Ishikawa (cell line): ENCODE measurements around the gene FHL5.

ENCODE experiments used
- CEBPB ChIP-seq: IDR thresholded peaks from 2 replicates; pipeline ENCODE4 v1.6.1; 2012
- CREB1 ChIP-seq: IDR thresholded peaks from 2 replicates; pipeline ENCODE4 v1.6.1; 2012; ENCODE audit warnings: low read depth
- EGR1 ChIP-seq: IDR thresholded peaks from 2 replicates; pipeline ENCODE4 v1.6.1; 2012
- EP300 ChIP-seq: IDR thresholded peaks from 2 replicates; pipeline ENCODE4 v1.6.1; 2012; ENCODE audit warnings: borderline replicate concordance
- FOXM1 ChIP-seq: IDR thresholded peaks from 2 replicates; pipeline ENCODE4 v1.6.1; 2012; ENCODE audit warnings: low read depth, borderline replicate concordance
- MAX ChIP-seq: IDR thresholded peaks from 2 replicates; pipeline ENCODE4 v1.6.1; 2012
- NFIC ChIP-seq: IDR thresholded peaks from 2 replicates; pipeline ENCODE4 v1.6.1; 2012
- RAD21 ChIP-seq: IDR thresholded peaks from 2 replicates; pipeline ENCODE4 v1.6.1; 2012; ENCODE audit warnings: low read depth
- REST ChIP-seq: IDR thresholded peaks from 2 replicates; pipeline ENCODE4 v1.6.1; 2012; ENCODE audit warnings: low read depth, mild to moderate bottlenecking
- TAF1 ChIP-seq: IDR thresholded peaks from 2 replicates; pipeline ENCODE4 v1.6.1; 2012; ENCODE audit warnings: low read depth, mild to moderate bottlenecking
- TCF12 ChIP-seq: IDR thresholded peaks from 2 replicates; pipeline ENCODE4 v1.6.1; 2012; ENCODE audit warnings: low read depth
- TEAD4 ChIP-seq: IDR thresholded peaks from 2 replicates; pipeline ENCODE4 v1.6.1; 2012
- USF1 ChIP-seq: IDR thresholded peaks from 2 replicates; pipeline ENCODE4 v1.6.1; 2012
- YY1 ChIP-seq: IDR thresholded peaks from 2 replicates; pipeline ENCODE4 v1.6.1; 2012; ENCODE audit warnings: low read depth
- ZBTB7A ChIP-seq: IDR thresholded peaks from 2 replicates; pipeline ENCODE4 v1.6.1; 2012; ENCODE audit warnings: low read depth

The FHL5 gene

GRCh38 chr6:96542702-96543101, 20.2 kb upstream of the FHL5 start:
- TF ChIP-seq RAD21 (peak; percentile 22; the same call in 1 of the 2 replicates), CEBPB (no peak), NFIC (no peak), MAX (no peak)

GRCh38 chr6:96545882-96546281, 17.0 kb upstream of the FHL5 start:
- TF ChIP-seq USF1 (no peak), REST (no peak), ZBTB7A (no peak), RAD21 (no peak), YY1 (no peak), CEBPB (no peak), TCF12 (no peak)

- TF ChIP-seq EGR1 = no peak
- no peak for TF ChIP-seq NFIC
- TF ChIP-seq REST = no peak
- no peak for TF ChIP-seq ZBTB7A
- TF ChIP-seq CREB1 = no peak
- TF ChIP-seq EP300 = no peak
- TF ChIP-seq TEAD4 = no peak
- no peak for TF ChIP-seq MAX
These were observed 15.3 kb upstream of the FHL5 start for GRCh38 chr6:96547654-96548053.

GRCh38 chr6:96554558-96554957, 8.4 kb upstream of the FHL5 start:
- TF ChIP-seq ZBTB7A (no peak), YY1 (no peak), RAD21 (no peak), EGR1 (no peak), USF1 (no peak), TEAD4 (no peak), CREB1 (no peak), TCF12 (no peak), CEBPB (no peak), MAX (no peak)

GRCh38 chr6:96563853-96564252, 925 bp downstream of the FHL5 start:
- TF ChIP-seq EGR1 = no peak
- no peak for TF ChIP-seq YY1
- TF ChIP-seq FOXM1 = no peak
- TF ChIP-seq TAF1 = no peak
- TF ChIP-seq RAD21 = no peak
- TF ChIP-seq EP300 = no peak
- no peak for TF ChIP-seq TCF12
- TF ChIP-seq REST = no peak
- TF ChIP-seq CREB1 = no peak
- TF ChIP-seq MAX = no peak
- no peak for TF ChIP-seq USF1
- TF ChIP-seq NFIC = no peak
- TF ChIP-seq ZBTB7A = no peak
- TF ChIP-seq CEBPB = no peak
- no peak for TF ChIP-seq TEAD4
